Fibroblast of skin of right biceps (primary cell): ENCODE results near the gene RADX.

Source experiments
- DNase-seq: peaks from one replicate; pipeline ENCODE4 v3.0.0-alpha.2; 2013

RADX gene

DNA sequence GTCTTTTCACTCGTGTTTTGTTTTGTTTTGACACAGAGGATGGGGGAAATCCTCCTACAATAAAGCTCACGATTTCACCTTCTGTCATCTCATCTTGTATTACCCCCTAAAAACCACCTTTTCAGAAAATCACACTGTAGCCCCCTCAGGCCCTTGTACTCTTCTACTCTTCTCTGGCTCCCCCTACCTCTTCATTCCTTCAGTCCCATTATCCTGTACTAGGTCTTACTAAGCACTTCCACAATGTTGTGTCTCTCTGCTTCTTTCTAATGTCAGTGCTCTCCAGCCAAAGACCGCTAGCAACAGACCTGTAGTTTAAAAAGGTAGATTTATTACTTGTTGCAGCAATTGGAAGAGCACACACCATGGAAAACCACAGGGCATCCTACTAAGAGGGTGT, 84.7 kb downstream of the RADX start:
- DNase-seq = no peak

DNA sequence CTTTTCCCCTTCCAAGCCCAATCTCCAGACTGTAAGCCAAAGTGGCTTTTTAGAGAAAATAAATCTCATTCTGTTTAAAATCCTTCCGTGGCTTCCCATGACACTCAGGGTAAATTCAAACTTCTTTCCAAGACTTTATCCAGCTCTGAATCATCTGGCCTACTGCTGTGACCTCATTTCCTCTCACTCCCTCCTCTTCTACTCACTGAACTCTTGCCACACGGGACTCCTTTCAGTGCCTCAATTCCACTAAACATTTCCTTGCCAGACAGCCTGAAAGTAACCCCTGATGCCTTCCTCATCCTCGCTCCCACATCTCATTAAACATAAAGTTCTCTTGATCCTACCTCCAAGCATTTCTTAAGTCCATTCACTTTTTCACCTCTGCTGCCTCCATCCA, 86.9 kb downstream of the RADX start:
- DNase-seq = peak; percentile 42

DNA sequence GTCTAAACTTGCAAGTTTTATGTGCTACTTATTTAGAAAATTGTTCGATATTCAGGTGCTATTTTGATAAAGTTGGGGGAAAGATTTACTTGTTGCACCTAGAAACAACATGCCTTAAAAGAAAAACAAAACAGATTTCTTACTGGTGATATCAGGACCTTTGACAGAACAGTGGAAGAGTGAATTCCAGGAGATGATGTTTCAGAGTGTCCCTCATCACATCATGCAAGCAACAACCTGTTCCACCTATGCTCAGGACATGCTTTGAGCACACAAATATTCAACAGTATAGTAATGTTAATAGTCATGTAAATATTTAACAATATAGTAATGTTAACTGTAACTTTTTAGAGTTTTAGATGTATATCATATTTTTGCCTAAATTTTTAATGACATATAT, 90.9 kb downstream of the RADX start:
- no peak for DNase-seq

DNA sequence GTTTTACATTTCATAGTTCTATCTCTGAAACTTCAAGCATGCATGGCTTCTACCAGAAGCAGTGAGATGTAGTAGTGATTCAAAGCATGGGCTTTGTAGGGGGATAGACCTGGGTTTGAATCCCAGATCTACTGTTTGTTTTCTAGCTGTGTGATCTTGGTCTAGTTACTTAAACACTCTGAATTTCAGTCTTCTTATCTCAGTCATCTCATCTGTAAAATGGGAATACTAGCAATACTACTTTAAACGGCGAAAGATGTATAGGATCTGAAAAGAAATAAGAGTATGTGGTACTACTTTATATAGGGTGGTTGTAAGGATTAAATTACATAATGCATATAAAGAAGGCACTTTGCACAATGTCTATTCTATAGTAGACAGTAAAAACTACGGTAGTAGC, 94.7 kb downstream of the RADX start:
- DNase-seq = no peak

DNA sequence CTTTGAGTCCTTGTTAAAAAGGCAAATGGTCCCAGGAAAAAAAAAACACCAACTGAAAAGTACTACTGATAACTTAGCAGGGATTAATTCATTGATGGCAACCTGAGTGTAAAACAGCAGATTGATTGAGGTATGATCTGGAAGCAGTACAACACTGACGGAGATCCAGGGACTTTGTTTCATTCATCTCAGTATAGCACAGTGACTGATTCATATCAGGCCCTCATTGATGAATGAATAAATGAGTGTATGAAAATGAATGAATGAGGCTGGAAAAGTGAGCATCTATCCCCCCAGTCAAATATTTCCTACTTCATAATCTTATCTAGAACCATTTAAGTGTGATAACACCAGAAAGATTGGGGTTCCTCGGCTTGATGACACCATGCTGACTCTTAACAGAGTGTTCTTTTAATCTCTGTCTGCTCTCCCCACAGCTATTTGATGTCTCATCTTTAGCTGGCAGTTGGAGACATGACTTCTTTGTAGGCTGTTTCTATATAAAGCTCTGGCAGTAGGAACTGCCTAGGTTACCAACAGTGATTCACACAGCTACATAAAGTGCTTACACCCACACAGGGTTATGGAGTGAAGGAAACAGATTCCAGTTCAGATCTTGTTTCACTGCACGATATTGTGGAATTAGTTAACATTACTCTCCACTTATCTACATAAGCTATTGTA, 96.1 kb downstream of the RADX start:
- DNase-seq = peak; percentile 92

DNA sequence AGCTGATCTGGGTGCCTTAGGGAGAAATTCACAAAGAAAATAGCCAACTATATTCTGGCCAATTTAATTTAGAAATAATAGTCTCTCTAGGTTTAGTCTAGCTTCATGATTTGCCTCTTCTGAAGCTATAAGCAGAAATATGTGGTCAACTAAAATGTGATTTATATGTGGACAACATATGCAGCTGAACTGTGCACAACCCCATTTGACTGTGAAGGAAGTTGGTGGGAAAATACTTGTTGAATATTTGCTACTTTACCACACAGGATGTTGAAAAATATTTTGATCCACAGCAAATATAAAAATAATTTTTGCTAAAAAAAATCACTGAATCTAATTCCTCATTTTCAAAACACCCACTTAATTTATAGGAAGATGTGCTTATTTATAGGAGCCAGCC, 99.0 kb downstream of the RADX start:
- DNase-seq = peak; percentile 52

DNA sequence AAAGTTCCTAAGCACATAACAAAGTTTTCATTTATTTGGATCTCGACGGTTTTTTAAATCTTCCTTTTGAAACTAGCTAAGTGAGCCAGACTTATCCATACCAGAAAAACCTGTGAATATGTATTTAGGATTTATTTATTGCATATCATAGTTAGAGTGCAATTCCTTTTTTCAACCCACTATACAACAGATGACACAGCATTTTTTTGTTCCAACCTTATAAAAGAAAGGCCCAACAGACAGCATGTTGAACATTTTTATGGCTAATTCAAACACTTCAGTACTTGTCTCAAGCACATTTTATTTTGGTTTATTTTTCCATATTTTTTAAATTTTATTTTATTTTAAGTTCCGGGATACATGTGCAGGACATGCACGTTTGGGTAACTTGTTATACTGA, 99.6 kb downstream of the RADX start:
- no peak for DNase-seq

DNA sequence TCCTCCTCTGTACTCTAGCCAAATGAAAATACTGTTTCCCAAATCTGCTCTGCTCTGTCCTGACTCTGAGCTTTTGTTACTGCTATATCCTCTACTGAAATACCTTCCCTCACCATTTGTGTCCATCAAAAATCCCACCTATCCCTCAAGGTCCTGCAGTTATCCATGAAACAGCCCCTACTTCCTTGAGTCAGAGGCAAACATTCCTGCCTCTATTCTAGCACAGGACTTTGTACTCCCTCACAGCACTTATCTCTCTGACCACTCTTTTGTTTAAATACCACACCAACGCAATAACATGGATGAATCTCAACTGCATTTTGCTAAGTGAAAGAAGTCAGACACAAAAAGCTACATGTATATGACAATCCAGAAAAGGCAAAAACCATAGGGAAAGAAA, 104.2 kb downstream of the RADX start:
- no peak for DNase-seq

DNA sequence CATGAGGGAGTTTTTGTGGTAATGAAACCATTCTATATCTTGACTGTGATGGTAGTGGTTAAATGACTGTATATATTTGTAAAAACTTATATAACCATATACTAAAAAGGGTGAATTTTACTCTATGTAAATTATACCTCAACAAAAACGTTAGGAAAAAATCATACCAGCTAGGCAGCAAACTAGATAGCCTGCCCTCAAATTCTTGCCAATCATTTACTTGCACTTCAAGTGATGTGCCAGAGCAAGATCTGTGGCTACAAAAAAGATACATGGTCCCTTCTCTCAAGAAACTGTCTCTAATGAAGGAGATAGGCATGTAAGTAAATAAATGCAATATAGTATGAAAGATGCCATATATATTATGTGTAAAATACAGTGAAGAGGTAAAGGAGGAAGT, 104.7 kb downstream of the RADX start:
- no peak for DNase-seq

DNA sequence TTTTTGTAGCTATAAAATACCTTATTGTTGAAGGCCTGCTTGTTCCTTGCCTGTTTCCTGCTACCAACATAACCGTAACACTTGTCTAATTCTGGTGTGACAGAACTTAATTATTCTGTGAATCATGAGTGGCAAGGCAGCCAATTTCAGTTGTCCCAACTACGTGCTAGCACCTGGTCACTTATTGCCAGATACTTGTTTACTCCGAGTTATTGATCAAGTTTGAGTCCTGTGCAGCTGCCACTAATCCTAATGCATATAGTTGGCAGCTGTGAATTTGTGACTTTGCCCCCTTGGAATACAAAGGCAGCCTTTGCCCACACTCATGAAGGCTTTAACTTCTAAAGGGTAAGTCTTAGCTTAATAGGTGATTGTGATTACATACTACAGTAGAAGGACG, 106.9 kb downstream of the RADX start:
- DNase-seq = no peak

DNA sequence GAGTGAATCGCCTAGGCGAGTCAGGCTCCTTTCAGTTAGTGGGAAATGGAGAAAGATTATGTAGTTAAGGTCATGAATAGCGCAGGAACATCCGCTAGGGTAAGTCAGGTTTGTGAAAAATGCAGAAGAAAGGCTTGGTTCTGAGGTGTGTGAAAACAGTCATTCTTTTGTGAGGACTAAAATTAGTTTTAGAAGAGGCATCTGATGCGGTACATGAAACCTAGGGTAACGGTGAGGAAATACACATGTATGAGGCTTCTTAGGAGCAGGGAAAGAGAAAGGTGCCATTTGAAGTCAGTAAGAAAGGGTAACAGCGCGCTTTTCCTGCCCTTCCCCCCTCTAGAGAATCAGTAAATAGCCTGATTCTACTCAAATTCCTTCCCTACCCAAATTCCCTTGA, 114.2 kb downstream of the RADX start:
- DNase-seq = no peak

DNA sequence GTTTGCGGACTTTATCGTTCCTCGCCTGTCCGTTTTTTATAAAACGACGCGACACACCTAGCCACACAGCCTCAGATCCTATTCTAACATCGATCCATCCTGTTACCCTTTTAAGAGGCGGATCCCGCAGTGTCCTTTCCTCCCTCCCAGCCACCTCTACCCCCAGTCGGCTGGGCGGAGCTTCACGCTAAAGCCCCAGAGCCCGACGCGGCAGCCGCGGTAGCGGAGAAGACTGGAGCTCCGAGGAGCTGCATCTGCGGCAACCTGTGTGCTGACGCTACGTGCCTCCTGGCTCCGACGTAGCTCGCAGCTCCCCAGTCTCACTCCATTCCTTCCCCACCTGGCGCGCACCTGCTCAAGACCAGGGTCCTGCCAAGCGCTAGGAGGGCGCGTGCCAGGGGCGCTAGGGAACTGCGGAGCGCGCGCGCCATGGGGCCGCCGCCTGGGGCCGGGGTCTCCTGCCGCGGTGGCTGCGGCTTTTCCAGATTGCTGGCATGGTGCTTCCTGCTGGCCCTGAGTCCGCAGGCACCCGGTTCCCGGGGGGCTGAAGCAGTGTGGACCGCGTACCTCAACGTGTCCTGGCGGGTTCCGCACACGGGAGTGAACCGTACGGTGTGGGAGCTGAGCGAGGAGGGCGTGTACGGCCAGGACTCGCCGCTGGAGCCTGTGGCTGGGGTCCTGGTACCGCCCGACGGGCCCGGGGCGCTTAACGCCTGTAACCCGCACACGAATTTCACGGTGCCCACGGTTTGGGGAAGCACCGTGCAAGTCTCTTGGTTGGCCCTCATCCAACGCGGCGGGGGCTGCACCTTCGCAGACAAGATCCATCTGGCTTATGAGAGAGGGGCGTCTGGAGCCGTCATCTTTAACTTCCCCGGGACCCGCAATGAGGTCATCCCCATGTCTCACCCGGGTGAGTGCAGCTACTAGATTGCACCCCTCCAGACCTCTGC, 115.0 kb downstream of the RADX start, which contains the start of gene RNF128:
TSS of gene RNF128 (plus strand) at position 217 of the 953 bp plus-strand sequence. CDS start at position 430, 213 bp downstream.
- DNase-seq = peak; percentile 27

DNA sequence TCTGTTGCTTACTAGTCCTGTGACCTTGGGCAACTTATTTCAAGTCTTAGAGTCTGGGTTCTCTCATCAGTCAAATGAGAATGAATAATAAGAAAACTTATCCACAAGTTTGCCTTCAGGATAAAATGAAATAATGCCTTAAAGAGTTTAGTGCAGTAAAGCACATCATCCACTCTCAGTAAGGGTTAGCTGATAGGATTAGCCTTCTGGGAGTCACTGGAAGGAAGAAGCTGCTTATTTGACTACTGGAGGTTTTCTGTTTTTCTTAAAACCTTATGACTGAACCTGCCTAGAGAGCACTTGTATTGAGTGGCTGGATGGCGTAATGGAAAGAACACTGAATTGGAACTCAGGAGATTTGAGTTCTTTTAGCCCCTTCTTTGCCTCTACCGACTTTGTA, 116.6 kb downstream of the RADX start:
- DNase-seq = no peak
